Stimulated activated CD8-positive, alpha-beta memory T cell treated with anti-CD3 and anti-CD28 coated beads, Interleukin-15, amount 100 ng/mL, for 24 hours (primary cell): ENCODE data around the gene FBXL13.
"Not testable (repeated sequence)": the region's sequence is repeated elsewhere in the genome, so short reads cannot be mapped to it uniquely, and the experiment has no call there.

Source experiments
- DNase-seq: peaks from one replicate; pipeline ENCODE4 v3.0.0-alpha.2; 2020; ENCODE audit warnings: low read depth

Gene FBXL13

DNA sequence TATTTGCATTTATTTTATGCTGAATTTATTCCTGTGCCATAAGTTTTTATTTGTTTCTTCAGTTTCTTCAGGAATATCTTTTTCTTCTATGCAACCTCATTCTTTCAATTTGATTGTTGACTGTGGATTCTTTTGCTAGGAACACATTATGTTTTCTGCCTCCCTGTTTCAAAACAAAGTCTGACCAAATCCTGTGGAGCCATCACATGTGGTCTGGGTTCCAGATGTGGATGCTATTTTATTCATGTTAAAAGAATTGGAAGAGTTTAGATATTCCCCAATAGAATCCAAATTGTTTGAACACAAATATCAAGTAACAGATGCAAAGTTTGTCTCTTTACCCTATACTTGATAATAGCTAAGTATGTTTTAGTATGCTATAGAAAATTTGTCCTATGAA is 218.6 kb downstream of the FBXL13 start:
- no peak for DNase-seq

DNA sequence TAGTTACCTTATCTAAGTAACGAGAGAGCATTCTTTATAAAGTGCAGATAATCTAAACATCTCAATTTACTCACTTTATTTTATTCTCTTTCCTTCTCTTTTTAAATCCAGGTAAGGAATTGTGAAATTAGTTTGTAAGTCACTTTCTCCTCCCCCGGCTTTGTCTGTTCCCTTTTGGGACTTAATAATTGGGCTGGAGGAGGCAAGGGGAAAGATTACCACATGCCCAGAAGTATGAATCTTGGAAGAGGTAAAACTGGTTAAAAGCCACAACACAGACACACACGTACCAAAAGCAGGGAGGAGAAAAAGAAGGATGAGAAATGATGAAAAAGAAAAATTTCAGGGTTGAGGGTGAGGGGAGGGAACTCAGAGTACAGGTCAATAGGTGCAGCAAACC is 225.1 kb downstream of the FBXL13 start:
- DNase-seq: no peak

DNA sequence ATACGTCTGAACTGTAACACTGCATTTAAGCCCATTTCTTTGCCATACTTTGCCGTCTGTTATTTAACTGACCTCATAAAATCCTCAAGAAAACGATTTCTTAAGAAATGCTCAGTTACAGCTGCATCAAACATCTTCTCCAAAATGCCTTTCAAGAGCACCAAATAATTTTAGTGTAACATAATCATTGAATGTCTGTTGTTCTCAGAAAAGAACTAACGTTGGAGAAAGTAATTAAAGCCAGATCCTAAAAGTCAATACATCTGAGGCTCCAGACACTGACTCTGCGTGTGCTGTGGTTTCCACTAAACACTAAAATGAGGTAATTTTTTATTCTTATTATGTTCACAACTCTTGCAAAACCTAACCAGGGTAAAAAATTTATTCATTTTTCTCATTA is 225.5 kb downstream of the FBXL13 start:
- DNase-seq: no peak

DNA sequence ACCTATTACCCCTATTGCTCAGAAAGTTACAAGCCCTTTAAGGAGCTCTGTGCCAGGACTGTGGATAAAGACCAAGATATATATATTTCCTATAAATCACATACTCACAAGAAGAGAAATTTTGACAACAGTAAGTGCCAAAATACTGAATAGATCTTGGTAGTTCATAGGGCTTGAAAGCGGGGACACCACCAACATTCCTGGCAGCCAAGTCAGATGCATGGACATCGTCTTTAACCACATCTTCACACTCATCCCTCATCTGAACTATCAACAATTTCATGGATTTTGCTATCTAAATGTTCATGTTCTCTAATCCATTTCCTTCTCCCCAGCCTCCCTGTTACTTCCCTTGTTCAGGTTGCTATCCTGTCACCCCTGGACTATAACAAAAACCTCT is 229.2 kb downstream of the FBXL13 start:
- no peak for DNase-seq

DNA sequence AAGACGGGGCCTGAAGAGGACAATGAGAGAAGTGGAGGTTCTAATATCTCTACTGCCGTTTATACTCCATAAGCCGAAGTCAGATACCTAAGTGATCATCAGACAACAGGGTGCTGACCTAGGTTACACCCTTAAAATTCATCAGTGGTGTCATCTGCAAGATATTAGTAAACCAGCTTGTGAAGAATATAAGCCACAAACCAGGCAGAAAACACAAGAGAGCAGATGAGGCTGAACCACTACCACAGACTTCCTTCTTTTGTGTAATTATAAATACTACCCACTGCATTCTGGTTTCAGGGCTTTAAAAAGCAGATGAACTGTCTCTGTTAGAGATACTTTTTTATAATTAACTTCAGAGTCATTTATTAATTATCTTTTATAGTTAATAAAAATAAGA is 230.7 kb downstream of the FBXL13 start:
- no peak for DNase-seq

DNA sequence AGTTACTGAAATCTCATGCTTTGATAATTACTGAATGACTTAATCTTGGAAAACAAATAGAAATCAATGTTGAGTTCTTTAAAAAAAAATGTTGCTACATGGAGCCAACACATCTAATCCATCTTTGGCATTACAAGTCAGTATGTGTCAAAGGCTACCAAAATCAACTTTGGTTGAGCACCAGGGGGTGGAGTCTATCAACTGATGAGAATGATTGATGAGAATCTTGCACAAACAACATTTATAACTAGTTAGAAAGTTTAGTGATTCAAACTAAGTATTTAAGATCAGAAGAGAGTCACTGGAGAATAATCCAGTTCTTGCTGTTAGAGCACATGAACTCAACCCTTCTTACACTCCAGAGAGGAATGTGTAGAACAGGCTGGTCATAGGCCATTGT is 232.3 kb downstream of the FBXL13 start:
- no peak for DNase-seq

DNA sequence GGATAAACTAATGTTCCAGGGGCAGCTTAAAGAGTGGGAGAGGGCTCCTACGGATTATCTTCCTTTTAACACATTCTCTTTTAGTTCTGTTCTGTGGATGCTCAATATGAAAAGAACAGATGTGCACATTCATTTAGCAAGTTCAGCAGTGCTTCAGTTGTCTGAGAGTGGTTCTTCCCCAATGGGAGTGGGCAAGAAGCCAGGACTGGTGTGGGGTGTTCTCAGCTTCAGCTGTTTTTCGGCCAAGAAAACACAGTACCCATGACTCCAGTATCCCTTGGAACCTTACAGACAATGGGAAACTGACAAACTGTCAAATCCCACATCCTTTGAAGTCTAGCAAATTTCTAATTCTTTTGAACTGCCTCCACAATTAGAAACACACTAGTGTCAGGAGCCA is 233.3 kb downstream of the FBXL13 start:
- no peak for DNase-seq

DNA sequence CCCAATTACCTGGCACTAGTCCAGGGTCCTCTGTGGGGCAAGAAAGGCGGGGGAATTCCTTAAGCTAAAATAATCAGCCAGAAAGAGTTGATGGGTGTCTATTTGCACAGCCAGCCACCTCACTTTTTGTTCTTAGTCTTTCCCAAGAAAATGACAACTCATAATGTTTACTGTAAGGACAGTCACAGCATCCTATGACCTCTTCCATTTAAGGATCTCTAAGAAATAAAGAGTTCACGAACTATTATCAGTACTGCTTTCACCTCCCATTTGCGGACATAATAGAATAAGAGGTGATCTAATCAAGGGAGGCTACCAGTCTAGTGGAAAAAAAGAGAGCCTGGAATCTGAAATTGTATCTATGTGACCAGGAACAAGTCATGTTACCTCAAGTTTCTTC is 234.2 kb downstream of the FBXL13 start:
- DNase-seq: no peak

DNA sequence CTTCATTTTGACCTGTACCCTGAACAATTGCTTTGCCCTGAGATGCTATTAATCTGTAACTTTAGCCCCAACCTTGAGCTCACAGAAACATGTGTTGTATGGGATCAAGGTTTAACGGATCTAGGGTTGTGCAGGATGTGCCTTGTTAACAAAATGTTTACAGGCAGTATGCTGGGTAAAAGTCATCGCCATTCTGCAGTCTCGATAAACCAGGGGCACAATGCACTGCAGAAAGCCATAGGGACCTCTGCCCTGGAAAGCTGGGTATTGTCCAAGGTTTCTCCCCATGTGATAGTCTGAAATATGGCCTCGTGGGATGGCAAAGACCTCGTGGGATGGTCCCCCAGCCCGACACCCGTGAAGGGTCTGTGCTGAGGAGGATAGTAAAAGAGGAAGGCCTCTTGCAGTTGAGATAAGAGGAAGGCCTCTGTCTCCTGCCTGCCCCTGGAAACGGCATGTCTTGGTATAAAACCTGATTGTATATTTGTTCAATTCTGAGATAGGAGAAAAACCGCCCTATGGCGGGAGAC is 236.0 kb downstream of the FBXL13 start:
- DNase-seq: not testable (repeated sequence)

DNA sequence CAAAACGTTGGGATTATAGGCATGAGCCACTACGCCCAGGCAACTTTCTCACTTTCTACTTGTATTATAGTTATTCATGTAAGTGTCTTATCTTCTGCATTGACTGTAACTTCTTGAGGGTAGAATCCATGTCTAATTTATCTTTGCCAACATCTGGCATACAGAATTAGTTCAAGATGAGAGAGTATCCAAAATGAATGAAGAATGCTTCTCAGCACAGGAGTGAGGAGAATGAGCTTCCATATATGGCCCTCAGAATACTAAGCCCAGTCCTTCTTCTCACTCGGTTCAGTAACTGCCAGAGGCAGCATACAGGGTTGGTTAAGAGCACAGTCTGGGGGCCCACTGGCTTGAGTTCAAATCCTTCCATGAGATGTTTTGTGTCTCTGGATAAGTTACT is 236.8 kb downstream of the FBXL13 start:
- no peak for DNase-seq

DNA sequence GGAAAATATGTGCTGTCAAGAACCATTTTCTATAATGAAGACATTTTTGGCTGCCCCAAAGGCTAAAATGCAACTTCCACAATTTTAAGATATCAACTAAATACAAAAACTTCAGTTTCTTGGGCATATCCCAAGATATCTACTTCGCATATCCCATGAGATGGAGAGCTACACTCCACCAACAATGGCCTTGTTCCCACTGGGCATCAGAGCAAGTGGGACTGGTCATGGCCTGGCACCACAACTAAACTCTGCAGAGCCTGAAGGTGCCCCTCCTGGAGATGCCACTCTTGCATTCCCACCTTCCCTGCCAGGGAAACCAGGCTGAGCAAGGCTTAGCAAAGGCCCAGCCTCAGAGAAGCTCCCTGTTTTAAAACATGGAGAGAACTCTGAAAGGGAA is 237.6 kb downstream of the FBXL13 start:
- DNase-seq: no peak

DNA sequence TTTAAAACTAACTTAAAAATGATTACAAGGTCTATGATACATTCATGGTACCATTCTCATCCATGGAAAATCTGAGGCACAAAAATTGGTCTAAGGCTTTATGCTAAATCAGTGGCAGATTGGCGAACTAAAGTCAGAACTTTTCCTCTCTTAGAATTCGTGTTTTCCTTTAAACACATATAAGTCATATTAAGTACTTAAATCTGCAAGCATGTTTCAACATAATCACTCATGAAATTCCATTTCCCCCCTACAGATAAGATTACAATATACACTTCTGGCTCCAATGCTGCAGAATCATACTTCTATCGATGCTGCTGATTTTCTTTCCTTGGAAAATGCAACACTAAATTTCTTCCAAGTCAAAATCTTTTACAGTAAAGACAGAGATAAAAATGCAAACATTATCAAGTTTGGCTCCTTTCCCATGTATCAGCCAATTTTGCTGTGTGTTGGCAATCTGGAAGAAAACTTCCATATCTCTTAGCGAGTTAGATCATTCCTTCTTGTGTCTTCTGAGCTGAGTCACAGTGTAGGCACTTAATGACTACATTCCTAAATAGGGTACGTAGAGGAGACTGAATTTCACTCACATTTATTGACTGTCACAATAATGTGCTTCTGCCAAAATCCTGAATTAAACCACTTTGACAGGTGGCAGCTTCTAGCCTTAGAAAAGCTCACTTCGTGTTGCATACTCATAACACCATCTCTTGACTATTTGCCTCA is 238.2 kb downstream of the FBXL13 start:
- DNase-seq: no peak

DNA sequence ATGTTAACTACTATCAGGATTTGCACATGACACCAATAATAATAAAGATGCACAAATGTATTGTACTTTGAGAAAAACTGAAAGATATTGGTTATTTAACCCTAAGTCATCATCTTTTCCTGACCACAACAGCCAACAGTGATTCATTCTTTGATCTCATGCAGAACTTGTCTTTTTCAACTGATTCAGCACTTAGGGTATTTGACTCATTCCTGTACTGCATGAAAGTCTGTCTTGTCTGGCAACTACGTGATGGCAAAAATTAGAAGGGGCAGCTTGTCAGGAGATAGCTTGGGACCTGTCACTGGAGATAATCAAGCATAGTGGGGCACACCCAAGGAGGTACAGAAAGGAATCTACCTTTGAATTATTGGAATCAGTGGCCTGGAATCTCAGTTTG is 239.6 kb downstream of the FBXL13 start:
- DNase-seq: no peak

DNA sequence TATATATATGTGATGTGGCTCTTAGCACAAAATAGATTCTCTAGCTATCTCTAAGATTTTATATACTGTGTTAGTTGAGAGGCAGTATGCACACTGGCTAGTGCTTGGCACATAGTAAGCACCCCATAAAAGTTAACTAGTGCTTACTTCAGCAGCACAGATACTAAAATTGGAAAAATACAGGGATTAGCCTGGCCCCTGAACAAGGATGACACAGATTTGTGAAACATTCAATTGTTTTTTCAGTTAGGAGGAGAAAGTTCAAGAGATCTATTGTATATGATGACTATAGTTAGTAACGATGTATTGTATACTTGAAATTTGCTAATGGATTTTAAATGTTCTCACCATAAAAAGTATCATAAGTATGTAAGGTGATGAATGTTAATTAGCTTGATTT is 240.1 kb downstream of the FBXL13 start:
- DNase-seq: no peak

DNA sequence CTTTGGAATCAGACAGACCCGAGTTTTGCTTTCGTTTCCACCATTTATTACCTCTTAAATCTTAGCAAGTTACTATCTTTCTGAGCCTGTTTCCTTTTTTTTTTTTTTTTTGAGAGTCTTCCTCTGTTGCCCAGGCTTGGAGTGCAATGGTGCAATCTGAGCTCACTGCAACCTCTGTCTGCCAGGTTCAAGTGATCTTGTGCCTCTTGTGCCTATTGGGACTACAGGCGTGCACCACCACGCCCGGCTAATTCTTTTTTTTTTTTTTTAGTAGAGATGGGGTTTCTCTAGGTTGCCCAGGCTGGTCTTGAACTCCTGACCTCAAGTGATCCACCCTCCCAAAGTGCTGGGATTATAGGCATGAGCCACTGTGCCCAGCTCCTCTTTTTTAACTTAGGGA is 241.3 kb downstream of the FBXL13 start:
- DNase-seq: no peak

DNA sequence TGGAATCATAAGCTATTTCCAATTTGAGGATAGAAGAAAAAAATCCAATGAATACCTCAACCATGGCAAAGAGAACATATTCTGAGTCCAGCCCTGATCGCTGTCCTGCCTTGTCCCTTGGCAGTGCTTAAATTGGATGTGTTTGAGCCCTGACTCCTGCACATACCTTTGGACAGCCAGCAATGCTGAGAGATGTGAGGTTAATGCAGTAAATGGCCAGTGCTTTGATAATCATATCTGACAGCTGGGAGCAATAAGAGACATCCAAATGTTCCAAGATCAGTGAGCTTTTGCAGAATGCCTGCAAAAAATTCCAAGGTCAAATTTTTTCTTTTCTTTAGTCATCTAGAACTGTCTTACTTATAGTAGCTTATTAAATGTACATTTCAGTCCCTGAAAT is 241.9 kb downstream of the FBXL13 start:
- DNase-seq: no peak

DNA sequence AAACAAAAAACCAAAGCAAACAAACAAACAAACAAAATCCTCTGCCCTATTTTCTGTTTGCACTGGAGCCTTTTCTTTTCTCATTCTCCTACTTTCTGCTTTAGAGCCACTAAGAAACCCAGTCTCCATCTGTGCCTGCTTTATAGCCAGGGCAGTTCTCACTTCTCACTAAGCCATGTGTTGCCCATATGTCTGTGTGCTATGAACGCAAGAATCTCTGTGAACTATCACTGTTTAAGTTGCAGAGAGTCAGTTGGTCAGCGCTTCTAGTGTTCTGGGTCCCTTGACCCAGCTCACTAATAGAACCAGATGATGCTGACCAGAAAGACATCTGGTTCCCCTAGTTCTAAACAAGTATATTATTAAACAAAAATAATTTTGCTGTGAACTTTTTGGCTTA is 244.4 kb downstream of the FBXL13 start:
- no peak for DNase-seq

DNA sequence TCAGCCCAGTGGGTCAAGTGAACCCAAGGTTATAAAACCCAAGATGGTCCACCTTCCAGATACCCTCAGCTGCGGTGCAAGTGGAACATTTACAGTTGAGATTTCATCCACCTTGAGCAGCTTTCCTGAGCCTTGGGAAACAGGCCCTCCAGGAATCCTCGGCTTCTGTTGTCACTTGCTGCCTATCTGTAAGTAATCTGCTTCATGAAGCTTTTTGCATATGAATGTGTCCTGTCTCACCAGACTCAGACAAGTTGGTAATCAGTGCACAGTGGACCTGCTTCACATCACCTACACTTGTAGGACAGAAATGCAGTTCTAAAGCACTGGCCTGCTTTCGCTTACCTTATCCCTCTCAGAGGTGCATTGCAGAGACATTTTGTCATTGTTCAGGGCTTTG is 245.5 kb downstream of the FBXL13 start:
- DNase-seq: no peak

DNA sequence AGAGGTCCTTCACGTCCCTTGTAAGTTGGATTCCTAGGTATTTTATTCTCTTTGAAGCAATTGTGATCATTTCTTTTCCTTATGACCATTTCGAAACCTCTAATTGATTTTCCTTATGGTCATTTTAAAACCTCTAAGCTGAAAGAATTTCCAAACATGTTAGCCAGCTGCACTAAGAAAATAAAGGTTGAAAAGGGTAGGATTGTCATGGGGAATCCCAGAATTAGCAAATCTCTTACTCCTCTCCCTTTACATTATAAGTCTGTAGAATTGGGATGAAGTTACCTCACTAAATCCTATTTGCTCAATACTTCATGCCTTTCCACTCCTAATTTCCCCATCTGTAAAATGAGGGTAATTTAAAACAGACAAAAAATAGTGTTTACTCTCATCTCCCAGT is 246.3 kb downstream of the FBXL13 start:
- DNase-seq: no peak

DNA sequence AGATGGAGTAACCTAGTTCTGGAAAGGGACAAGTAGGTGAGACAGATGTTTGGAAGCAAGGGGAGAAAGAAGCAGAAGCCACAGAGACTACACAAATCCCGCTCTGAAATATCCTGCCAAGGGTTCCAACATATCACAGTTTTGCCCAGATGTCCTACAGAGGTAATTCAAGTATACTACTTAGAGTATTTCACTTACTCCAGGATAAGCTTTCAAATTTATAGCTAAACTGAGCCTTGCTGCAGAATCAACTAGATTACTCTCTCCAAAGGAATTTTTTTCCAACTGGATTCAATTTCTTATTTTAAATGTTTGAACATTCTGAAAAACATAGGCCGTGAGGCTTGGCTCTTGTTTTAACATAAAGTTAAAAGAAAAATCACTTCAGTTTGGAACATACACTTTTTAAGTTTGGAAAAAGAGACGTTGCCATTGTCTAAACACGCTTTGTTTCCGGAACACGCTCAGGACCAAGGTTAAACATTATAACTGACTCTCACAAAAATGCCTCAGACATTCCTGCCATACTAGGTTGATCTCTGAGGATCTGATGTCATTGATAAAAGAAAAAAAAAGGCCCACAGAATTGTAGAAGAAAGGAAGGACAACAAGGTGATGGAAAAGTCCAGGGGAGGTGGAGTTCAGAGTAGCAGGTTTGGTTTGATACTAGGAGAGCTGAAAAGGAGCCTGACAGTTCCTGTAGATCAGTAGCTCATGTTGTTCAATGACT is 251.0 kb downstream of the FBXL13 start:
- no peak for DNase-seq

DNA sequence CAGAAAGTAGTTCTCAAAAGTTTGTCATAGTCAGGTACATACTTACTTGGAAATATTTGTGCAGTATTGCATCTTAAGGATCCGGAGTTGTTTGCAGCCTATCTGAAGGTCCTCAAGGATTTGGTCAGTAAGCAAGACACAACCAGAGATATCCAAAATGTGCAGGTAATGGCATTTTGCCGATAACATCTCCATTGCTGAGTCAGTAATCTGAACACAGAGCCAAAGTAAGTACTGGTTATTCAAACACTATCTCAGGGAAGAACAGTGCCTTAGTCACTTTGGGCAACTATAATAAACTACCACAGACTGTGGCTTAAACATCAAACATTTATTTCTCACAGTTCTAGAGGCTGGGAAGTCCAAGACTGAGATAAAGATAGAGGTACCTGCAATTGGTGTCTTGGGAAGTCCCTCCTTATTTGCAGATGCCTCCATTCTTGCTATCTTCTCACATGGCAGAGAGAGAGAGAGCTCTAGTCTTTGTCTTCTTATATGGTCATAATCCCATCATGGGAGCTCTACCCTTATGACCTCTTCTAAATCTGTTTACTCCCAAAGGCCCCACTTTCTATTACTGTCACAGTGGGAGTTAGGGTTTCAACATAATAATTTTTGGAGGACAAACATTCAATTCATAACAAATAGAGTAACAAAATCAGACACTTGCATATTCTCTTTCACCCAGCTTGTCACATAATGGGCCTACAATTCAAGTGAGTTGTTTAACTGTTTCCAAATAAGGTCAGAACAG is 252.4 kb downstream of the FBXL13 start:
- no peak for DNase-seq

DNA sequence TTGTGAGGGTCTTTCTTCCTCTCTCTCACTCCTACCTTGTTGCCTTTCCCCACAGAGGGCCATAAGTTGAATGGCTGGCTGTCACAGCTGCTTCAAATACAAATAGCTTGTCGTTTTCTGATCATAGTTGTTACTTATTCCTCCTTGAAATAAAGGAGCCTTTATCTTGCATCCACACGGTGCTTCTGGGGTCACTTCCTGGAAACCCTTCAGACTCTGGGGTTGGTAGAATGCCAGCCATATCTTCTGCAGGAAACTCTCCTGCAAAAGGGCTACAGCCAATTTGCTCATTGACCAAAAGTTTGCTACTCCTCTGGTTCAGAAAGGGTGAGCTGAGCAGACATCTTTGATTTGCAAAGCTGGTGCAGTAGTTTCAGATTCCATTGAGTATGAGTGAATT is 255.4 kb downstream of the FBXL13 start:
- DNase-seq: no peak
